ENCODE measurements around the gene ARHGAP1. TPM values are rescaled to one million over a fixed set of nuclear protein-coding genes. Genes with fewer than 3 reads are reported as not detected.

The ARHGAP1 gene
- total and polyA plus RNA-seq, 2 donors (not counting 3 experiments of a cell fraction or from before 2014, with no cell fraction given), result 30.9 to 58.2 TPM

GRCh38 chr11:46741600-46742484 lies 41.4 kb upstream of the ARHGAP1 start:
- Histone ChIP-seq H3K4me2 (ENCODE audit: insufficient read depth, low read length) (no peak overlapping the region), H4K20me1 (replicated peaks; ENCODE audit: control insufficient read depth, extremely low read depth, insufficient read depth, low read length) (no peaks in the 10 kb centered on the region), H3K36me3 (ENCODE audit: control insufficient read depth in 2 of 2, extremely low read depth in 1 of 2, insufficient read depth in 2 of 2, low read length in 2 of 2) (peaks cover 26 to 32% of the 10 kb centered on the region in 2 experiments), H3K9me3 (replicated peaks; ENCODE audit: control insufficient read depth, insufficient read depth, low read length) (no peaks in the 10 kb centered on the region), H3K27me3 (ENCODE audit: control insufficient read depth in 2 of 2, insufficient read depth in 2 of 2, low read length in 2 of 2) (no peaks in the 10 kb centered on the region), H3K4me1 (ENCODE audit: control insufficient read depth, extremely low read depth, insufficient read depth, low read length) (no peaks in the 10 kb centered on the region), H3K9me1 (replicated peaks; ENCODE audit: control insufficient read depth, extremely low read depth, insufficient read depth, low read length) (no peaks in the 10 kb centered on the region), H3K4me3 (replicated peaks in 1 of 3; ENCODE audit: insufficient read depth in 1 of 3, low read depth in 1 of 3, low read length in 3 of 3) (no peak overlapping the region), H3K27ac (ENCODE audit: insufficient read depth, low read depth, low read length) (no peak overlapping the region), H3K79me2 (ENCODE audit: control insufficient read depth, insufficient read depth, low read length) (no peaks in the 10 kb centered on the region), H2AFZ (ENCODE audit: low read depth, low read length) (no peak overlapping the region), H3K9ac (replicated peaks; ENCODE audit: extremely low read depth, insufficient read depth, low read length) (no peak overlapping the region)
- no peak for DNase-seq (ENCODE audit: low read depth, low spot score)
- TF ChIP-seq GATA2 (IDR thresholded peaks at IDR 0.05; ENCODE audit: insufficient read depth, insufficient read length, low read depth, low read length) (no peak), MAX (IDR thresholded peaks at IDR 0.05; ENCODE audit: insufficient read depth, insufficient read length) (no peak), FOS (IDR thresholded peaks at IDR 0.05; ENCODE audit: borderline replicate concordance, insufficient read depth, low read length) (no peak), POLR2AphosphoS5 (IDR thresholded peaks at IDR 0.05; ENCODE audit: insufficient read depth, low read depth, low read length) (no peak), POLR2A (IDR thresholded peaks at IDR 0.05; ENCODE audit: low read depth, low read length) (no peak), JUN (IDR thresholded peaks at IDR 0.05; ENCODE audit: borderline replicate concordance, insufficient read depth, insufficient read length, low read depth) (no peak), MYC (IDR thresholded peaks at IDR 0.05; ENCODE audit: low read depth, low read length) (no peak)
- CTCF ChIA-PET, result interaction anchor here (1.5 kb wide), 1 partner anchor 29 kb away, joined by 3 read pairs; no protein-coding TSS in a partner anchor
- POLR2A ChIA-PET, result no interaction called here
- intact Hi-C loops (cut with micrococcal nuclease) (no loop called here), dilution Hi-C loops (cut with MboI; ENCODE audit: extremely low pct_ligation_motif_present, low sequenced_read_pairs) (no loop called here)
- FAIRE-seq, result no peak
- BruUV-seq (replicated peaks), result no TSS peak
